ENCODE measurements around the gene FAM8A1.
A peak's percentile ranks its signal among the peaks of the same experiment; 100 is the strongest.
"Not testable (repeated sequence)": the region's sequence is repeated elsewhere in the genome, so short reads cannot be mapped to it uniquely, and the experiment has no call there.

Gene FAM8A1

GRCh38 chr6:17599877-17600526 is at the start of gene FAM8A1:
FAM8A1 (plus strand) TSS chr6:17600302; CDS start chr6:17600410, 108 bp downstream.
- DNase-seq, result peak; percentile 98

DNA sequence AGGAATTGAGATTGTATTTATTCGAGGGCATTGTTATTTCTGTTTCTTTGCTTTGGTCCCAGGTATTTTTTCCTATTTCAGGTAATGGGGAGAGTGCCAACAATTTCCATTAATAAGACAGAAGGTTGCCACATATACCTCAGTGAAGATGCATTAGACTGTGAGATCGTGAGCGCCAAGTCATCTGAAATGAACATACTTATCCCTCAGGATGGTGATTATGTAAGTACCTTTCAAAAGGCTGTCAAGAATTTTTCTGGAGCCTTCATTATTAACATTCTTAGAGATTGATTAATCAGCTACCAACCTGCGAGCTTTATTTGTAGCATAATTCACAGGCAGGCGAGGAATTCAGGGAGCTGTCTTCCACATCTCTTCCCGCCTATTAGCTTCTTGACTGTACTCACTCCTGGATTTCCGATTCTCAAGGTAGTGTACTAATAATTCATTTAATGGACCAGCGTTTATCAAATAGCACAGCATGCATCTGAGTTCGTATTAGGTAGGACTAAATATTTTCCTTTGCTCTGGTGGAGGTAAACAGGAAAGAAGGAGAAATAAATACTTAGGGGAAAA is 48.6 kb upstream of the FAM8A1 start:
- DNase-seq, result no peak

DNA sequence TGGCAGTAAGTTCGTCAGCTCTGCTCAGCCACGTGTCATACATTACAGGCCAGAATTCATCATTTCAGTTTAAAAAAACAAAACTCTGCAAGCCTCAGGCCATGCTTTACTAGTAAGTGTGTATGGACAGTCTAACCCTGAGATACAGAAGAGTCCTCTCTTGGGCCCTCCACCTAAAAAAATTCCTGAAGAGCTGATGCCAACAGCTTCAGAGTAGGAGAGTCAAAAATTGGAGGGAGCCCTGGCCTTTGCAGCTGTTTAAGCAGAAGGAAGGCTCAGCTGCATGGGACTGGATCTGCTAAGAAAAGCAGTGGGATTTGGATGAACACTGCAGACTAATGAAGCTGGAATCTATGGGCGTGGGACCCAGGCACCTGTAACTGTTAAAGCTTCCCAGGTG is 47.2 kb upstream of the FAM8A1 start:
- DNase-seq, result no peak

- no peak for DNase-seq
Observed at GRCh38 chr6:17556014-17556413, 44.1 kb upstream of the FAM8A1 start.

DNA sequence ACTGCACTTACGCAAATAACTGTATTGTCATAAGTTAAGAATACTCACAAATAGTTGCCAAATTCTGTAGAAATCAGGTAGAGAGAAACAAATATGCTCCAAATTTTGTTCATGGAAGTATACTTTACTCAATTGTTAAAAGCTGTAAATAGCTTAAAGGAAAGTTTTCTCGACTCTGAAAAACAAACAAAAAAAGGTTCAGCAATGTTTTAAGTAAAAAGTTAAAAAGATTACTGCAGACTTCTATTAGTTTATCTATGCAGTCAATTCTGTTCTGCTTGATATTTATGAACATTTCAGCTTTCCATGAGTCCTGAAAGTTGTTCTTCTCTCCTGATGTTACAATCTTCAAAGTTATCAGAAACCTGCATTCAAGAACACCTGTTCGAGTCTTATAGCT is 37.5 kb upstream of the FAM8A1 start:
- DNase-seq, result no peak

GRCh38 chr6:17565399-17565798 is 34.7 kb upstream of the FAM8A1 start:
- no peak for DNase-seq

DNA sequence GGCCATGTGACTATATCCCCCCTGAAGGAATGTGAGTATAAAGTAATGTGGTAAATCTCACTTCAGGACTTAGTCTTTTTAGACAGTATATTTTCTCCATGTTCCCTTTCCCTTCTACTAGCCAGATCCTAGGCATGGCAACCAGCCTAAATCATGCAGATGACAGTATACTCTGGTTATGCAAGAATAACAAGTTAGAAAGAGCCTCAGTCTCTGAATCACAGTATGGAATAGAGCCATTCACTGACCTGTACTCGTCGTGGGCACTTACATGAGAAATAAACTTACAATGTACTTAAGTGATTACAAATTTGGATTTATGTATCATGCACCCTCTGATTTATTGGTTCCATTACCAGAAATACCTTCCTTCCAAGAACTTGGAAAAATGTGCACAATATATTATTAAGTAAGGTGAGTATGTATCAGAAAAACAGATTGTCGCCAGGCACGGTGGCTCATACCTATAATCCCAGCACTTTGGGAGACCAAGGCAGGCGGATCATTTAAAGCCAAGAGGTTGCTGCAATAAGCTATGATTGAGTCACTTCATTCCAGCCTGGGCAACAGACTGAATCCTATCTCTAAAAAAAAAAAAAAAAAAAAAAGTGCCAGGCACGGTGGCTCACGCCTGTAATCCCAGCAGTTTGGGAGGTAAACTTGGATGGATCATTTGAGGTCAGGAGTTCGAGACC is 25.1 kb upstream of the FAM8A1 start:
- no peak for DNase-seq

- no peak for DNase-seq
Observed at GRCh38 chr6:17577059-17577458, 23.0 kb upstream of the FAM8A1 start.

GRCh38 chr6:17580518-17581048 is 19.5 kb upstream of the FAM8A1 start:
- DNase-seq, result peak; percentile 61

- DNase-seq, result not testable (repeated sequence)
Observed at GRCh38 chr6:17581282-17581681, 18.8 kb upstream of the FAM8A1 start.

DNA sequence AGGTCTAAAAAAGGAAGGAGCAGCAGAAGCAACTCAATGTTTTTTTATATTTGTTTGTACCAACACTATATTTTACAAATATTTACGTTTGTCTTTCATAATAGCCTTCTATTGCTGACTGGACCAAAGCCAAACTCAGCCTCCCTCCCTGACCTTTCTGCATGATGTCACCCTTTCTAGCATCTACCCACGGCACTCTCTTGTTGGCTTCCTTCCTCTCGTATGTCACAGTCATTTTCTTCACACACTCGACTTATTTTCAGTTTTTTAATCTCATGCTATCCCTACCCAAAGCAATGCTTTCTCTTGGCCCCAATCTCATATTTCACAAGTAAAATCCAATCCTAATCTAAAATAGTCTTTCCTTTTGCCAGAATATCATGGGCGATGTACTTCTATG is 16.3 kb upstream of the FAM8A1 start:
- DNase-seq, result no peak

DNA sequence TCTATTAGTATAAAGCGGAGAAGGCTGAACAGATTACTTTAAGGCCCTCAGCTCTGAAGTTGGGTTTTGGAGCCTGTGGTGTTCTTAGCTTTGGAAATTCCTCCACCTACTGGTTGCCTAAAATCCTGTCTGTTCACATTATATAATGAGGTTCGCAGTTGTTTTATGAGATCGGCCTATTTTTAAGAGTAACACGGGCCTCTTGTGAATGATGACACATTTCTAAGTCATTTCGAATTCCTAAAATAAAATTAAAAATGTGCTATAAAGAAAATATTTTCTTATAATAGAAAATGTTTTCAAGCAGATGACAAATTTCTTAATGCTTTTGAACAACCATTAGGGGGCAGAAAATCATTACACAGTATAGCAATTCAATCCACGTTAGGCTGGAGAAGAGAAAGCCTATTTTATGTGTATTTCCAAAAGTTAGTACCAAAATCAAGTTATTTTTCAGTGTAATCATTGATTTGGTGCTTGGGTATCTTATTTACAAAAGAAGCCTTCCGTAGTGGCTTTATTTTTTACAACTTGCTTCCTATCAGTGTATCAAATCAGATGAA is 15.8 kb upstream of the FAM8A1 start:
- DNase-seq, result no peak

DNA sequence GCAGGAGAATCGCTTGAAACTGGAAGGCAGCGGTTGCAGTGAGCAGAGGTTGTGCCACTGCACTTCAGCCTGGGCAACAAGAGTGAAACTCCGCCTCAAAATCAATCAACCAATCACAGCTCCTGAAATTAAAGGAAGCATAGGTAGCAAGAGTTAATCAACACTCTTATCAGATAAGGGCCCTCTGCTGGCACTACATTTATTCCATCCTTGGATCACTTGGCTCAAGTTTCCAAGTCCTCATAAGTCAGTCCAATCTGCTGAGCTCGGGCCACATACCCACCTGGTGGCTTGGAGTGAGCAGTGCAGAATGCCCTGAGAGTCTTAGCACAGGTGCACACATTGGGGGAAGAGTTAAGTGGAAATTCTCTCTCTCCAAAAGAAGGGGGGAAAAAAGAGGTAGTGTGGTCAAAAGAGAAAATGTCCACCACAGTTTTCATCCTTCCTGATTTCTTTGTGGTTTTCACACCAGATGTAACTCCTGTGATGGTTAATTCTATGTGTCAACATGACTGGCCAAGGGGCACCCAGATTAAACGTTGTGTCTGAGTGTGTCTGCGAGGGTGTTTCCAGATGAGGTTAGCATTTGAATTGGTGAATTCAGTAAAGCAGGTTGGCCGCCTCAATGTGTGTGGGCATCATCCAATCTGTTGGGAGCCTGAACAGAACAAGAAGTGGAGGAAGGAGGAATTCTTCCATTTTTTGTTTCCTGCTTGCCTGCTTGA is 14.2 kb upstream of the FAM8A1 start:
- DNase-seq, result no peak

- DNase-seq, result not testable (repeated sequence)
Observed at GRCh38 chr6:17586623-17587022, 13.5 kb upstream of the FAM8A1 start.

- no peak for DNase-seq
Observed at GRCh38 chr6:17588011-17588410, 12.1 kb upstream of the FAM8A1 start.

- no peak for DNase-seq
Observed at GRCh38 chr6:17589406-17590096, 10.6 kb upstream of the FAM8A1 start.

DNA sequence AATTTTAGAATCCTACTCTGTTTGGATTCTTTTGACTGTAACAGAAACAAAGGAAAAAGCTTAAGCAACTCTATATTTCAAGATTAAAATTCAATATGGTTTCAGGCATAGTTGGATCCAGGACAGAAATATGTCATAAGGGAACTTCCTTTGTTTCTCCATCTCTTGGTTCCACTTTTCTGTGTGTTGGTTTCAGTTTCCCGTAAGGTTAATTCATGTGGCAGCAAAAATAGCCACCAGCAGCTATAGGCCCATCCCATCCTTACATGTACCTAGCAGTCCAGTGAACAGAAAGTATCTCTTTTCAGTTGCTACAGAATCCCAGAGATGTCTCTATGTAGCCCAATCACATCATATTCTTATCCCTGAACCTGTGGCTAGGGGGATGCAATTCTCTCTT is 8.8 kb upstream of the FAM8A1 start:
- DNase-seq, result no peak

DNA sequence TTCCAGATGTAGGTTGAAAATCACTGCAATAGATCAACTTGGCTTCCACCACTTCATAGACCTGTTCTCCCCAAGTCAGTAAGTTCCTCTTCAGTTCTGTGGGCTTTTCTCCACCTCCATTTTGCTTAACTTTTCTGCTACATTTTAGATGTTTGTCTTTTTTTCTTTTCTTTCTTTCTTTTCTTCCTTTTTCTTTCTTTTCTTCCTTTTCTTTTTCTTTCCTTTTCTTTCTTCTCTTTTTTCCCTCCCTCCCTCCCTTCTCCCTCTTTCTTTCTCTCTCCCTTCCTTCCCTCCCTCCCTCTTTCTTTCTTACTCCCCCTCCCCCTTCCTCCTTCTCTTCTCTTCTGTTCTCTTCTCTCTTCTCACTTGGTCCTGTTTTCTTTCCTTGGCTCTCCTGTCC is 6.9 kb upstream of the FAM8A1 start:
- no peak for DNase-seq

GRCh38 chr6:17596085-17596484 is 4.0 kb upstream of the FAM8A1 start:
- no peak for DNase-seq

GRCh38 chr6:17600527-17601385 is 654 bp downstream of the FAM8A1 start:
- DNase-seq, result peak; percentile 58

DNA sequence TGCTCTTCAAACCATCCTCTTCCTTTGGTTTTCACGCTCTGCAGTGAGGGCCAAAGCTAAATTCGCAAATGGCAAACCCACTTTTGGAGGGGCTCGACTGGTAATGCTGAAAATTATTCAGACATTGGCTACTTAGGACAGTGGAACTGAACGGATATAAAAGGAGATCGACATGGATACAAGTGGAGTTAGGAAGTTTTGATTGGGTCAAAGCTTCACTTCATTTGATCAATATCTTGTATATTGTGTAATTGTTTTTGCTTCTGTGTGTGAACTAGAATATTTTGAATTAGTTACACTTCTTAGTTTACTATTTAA is 1.2 kb downstream of the FAM8A1 start:
- DNase-seq, result no peak

DNA sequence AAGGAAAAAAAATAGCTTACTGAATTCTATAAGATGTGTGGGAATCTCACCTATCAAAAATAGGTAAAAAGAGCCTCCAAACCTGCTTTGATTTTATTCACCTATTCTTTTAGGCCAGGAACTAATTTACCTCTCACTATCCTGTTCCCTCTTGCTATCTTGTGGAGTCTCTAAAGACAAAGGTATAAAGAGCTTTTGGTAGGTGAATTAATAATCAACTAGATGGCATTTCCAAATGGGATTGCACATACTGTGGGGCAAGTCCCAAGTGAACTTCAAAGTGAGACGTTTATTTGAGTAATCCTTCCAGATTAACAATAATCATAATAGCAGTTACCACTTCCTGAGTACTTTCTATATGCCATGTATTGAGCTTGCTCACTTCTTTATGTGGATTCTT is 2.8 kb downstream of the FAM8A1 start:
- DNase-seq, result no peak
